Measurements from ENCODE around the gene MFNG. TPM values are rescaled to one million over a fixed set of nuclear protein-coding genes. Genes with fewer than 3 reads are reported as not detected.

MFNG gene
- total RNA-seq, 1 donor from 2014 or later = 4.7 TPM

GRCh38 chr22:37476389-37477329, 9.5 kb downstream of the MFNG start:
- TF ChIP-seq CTCF (conservative IDR thresholded peaks at IDR 0.05) = no peak
- Mint-ChIP-seq H3K27ac (ENCODE audit: unreplicated experiment) (no peak overlapping the region), H3K36me3 (ENCODE audit: low read depth) (no peaks in the 10 kb centered on the region), H3K9me3 (no peaks in the 10 kb centered on the region), H3K27me3 (ENCODE audit: low read depth) (peaks cover 11% of the 10 kb centered on the region), H3K4me1 (no peaks in the 10 kb centered on the region), H3K4me3 (no peak overlapping the region)
- DNase-seq (ENCODE audit: low read depth, low spot score) = no peak

- DNase-seq (ENCODE audit: low read depth, low spot score) = no peak
- Mint-ChIP-seq H3K9me3 (no peaks in the 10 kb centered on the region), H3K36me3 (ENCODE audit: low read depth) (no peaks in the 10 kb centered on the region), H3K27ac (ENCODE audit: unreplicated experiment) (no peak overlapping the region), H3K4me3 (no peak overlapping the region), H3K4me1 (no peaks in the 10 kb centered on the region), H3K27me3 (ENCODE audit: low read depth) (peaks cover 18% of the 10 kb centered on the region)
- no peak for TF ChIP-seq CTCF (conservative IDR thresholded peaks at IDR 0.05)
These were observed 11.6 kb downstream of the MFNG start for GRCh38 chr22:37474447-37475090.

GRCh38 chr22:37473437-37473946, 12.7 kb downstream of the MFNG start:
- Mint-ChIP-seq H3K36me3 (ENCODE audit: low read depth) (no peaks in the 10 kb centered on the region), H3K9me3 (no peaks in the 10 kb centered on the region), H3K27ac (ENCODE audit: unreplicated experiment) (no peak overlapping the region), H3K4me3 (no peak overlapping the region), H3K4me1 (no peaks in the 10 kb centered on the region), H3K27me3 (ENCODE audit: low read depth) (peaks cover 25% of the 10 kb centered on the region)
- no peak for TF ChIP-seq CTCF (conservative IDR thresholded peaks at IDR 0.05)
- no peak for DNase-seq (ENCODE audit: low read depth, low spot score)

GRCh38 chr22:37472418-37473006, 13.7 kb downstream of the MFNG start:
- peaks cover 30% of the 10 kb centered on the region for H3K27me3 Mint-ChIP-seq (ENCODE audit: low read depth)
- H3K36me3 Mint-ChIP-seq (ENCODE audit: low read depth) = no peaks in the 10 kb centered on the region
- no peaks in the 10 kb centered on the region for H3K4me1 Mint-ChIP-seq
- peak; percentile 35 for DNase-seq (ENCODE audit: low read depth, low spot score)
- H3K27ac Mint-ChIP-seq (ENCODE audit: unreplicated experiment) = no peak overlapping the region
- no peak overlapping the region for H3K4me3 Mint-ChIP-seq
- peak; percentile 60 for TF ChIP-seq CTCF (conservative IDR thresholded peaks at IDR 0.05)
- no peaks in the 10 kb centered on the region for H3K9me3 Mint-ChIP-seq

- Mint-ChIP-seq H3K27me3 (ENCODE audit: low read depth) (peaks cover 30% of the 10 kb centered on the region), H3K27ac (ENCODE audit: unreplicated experiment) (no peak overlapping the region), H3K36me3 (ENCODE audit: low read depth) (no peaks in the 10 kb centered on the region), H3K9me3 (no peaks in the 10 kb centered on the region), H3K4me1 (no peaks in the 10 kb centered on the region), H3K4me3 (no peak overlapping the region)
- no peak for DNase-seq (ENCODE audit: low read depth, low spot score)
- no peak for TF ChIP-seq CTCF (conservative IDR thresholded peaks at IDR 0.05)
These were observed 14.3 kb downstream of the MFNG start for GRCh38 chr22:37471727-37472417.
